Ovary (tissue), 3 donors: ENCODE data around the gene MDFIC2.

Experiments
- CTCF ChIP-seq, 3 donors: fragments of 450-650 bp in 2 of 3; fragments of 200-600 bp in 1 of 3; IDR thresholded peaks; one replicate each; pipeline versions ENCODE4 v1.5.1 to v1.8.0; 2016 to 2022; ENCODE audit warnings: antibody characterized with exemption in 3 of 3, mild to moderate bottlenecking in 1 of 3
- EP300 ChIP-seq: sonication (generic); formaldehyde crosslinking; IDR thresholded peaks from one replicate; pipeline ENCODE4 v1.6.1; 2017; ENCODE audit warnings: antibody characterized with exemption
- POLR2A ChIP-seq: fragments of 450-650 bp; IDR thresholded peaks from one replicate; pipeline ENCODE4 v1.6.1; 2017; ENCODE audit warnings: antibody characterized with exemption, mild to moderate bottlenecking, moderate library complexity
- donor health status: DM: no; HTN: no; CAD: no.

- TF ChIP-seq CTCF (IDR thresholded peaks at IDR 0.05) (no peak), POLR2A (no peak), EP300 (no peak)
These were observed 131.8 kb downstream of the MDFIC2 start for GRCh38 chr3:70180664-70181063.
